ENCODE measurements around the gene LHFPL3. TPM values are rescaled to one million over a fixed set of nuclear protein-coding genes. Genes with fewer than 3 reads are reported as not detected.

Gene LHFPL3
- total and polyA plus RNA-seq, 2 of the 13 experiments (the other 11 are each of a cell fraction or from before 2014, with no cell fraction given), result not detected

GRCh38 chr7:104790440-104790839 is 462.0 kb downstream of the LHFPL3 start:
- Histone ChIP-seq H3K27me3 (ENCODE audit: control insufficient read depth in 1 of 2, insufficient read depth in 2 of 2, low read length in 2 of 2) (no peaks in the 10 kb centered on the region; a peak in 1 of 5 replicates), H3K36me3 (replicated peaks in 1 of 2; ENCODE audit: control insufficient read depth in 1 of 2, insufficient read depth in 2 of 2, low read length in 2 of 2) (no peaks in the 10 kb centered on the region), H3K79me2 (ENCODE audit: insufficient read depth, low read length) (no peaks in the 10 kb centered on the region), H3K4me1 (ENCODE audit: insufficient read depth, low read length) (no peaks in the 10 kb centered on the region), H3K9ac (ENCODE audit: insufficient read depth, low read depth, low read length) (no peak overlapping the region), H3K27ac (ENCODE audit: extremely low read length, insufficient read depth, low read length) (no peak overlapping the region), H3K4me3 (replicated peaks in 1 of 3; ENCODE audit: insufficient read depth in 1 of 3, low read depth in 2 of 3, low read length in 3 of 3) (no peak overlapping the region), H3K4me2 (ENCODE audit: low read depth, low read length) (no peak overlapping the region), H2AFZ (ENCODE audit: low read length) (no peak overlapping the region), H4K20me1 (ENCODE audit: insufficient read depth, low read length) (no peaks in the 10 kb centered on the region), H3K9me3 (ENCODE audit: low read length) (no peaks in the 10 kb centered on the region)
- FAIRE-seq (no peak), DNase-seq (ENCODE audit: low spot score) (no peak), ATAC-seq (no peak)
- no peak for TF ChIP-seq PCBP1 (IDR thresholded peaks at IDR 0.05; ENCODE audit: borderline replicate concordance, low read depth, low read length)
- TF ChIP-seq ETS1 (CRISPR knock-in tag; IDR thresholded peaks at IDR 0.05), result no peak
- TF ChIP-seq THAP11 (CRISPR knock-in tag; IDR thresholded peaks at IDR 0.05), result no peak
- no peak for TF ChIP-seq ZNF207 (IDR thresholded peaks at IDR 0.05; ENCODE audit: borderline replicate concordance)
- TF ChIP-seq TERF1 (CRISPR knock-in tag; IDR thresholded peaks at IDR 0.05), result no peak
- no peak for TF ChIP-seq ZSCAN29 (CRISPR knock-in tag; conservative IDR thresholded peaks at IDR 0.05)
- no peak for TF ChIP-seq YEATS4 (CRISPR knock-in tag; IDR thresholded peaks at IDR 0.05; ENCODE audit: borderline replicate concordance)
- no peak for TF ChIP-seq ZNF18 (CRISPR knock-in tag; IDR thresholded peaks at IDR 0.05; ENCODE audit: insufficient replicate concordance)
- TF ChIP-seq ZNF891 (CRISPR knock-in tag; IDR thresholded peaks at IDR 0.05), result no peak
- TF ChIP-seq ZMYM4 (CRISPR knock-in tag; IDR thresholded peaks at IDR 0.05), result no peak
- in situ Hi-C loops (cut with HindIII; ENCODE audit: extremely low pct_ligation_motif_present, low pct_unique_long_range_greater_than_20kb) (no loop called here), intact Hi-C loops (cut with micrococcal nuclease; ENCODE audit: unreplicated experiment) (no loop called here)
- 0% methylated on average over 2 of the region's 2 CpGs for WGBS (ENCODE audit: low lambda C conversion rate)
- ChIA-PET POLR2A (no interaction called here), CTCF (ENCODE audit: low intra/inter-chr PET ratio, low total read pairs) (no interaction called here)
- BruUV-seq (replicated peaks), result no TSS peak
